ENCODE measurements around the gene CYB5A.

CYB5A gene

GRCh38 chr18:74276609-74277008, 15.2 kb downstream of the CYB5A start:
- DNase-seq (ENCODE audit: low read depth): no peak

- no peak for DNase-seq (ENCODE audit: low read depth)
These were observed 16.0 kb downstream of the CYB5A start for GRCh38 chr18:74275736-74276135.

GRCh38 chr18:74274700-74275099, 17.1 kb downstream of the CYB5A start:
- DNase-seq (ENCODE audit: low read depth): no peak

- no peak for DNase-seq (ENCODE audit: low read depth)
These were observed 18.4 kb downstream of the CYB5A start for GRCh38 chr18:74273394-74273793.

GRCh38 chr18:74271635-74272034, 20.1 kb downstream of the CYB5A start:
- no peak for DNase-seq (ENCODE audit: low read depth)

GRCh38 chr18:74268933-74269620, 22.7 kb downstream of the CYB5A start:
- DNase-seq (ENCODE audit: low read depth): no peak

GRCh38 chr18:74268175-74268574, 23.6 kb downstream of the CYB5A start:
- DNase-seq (ENCODE audit: low read depth): no peak

GRCh38 chr18:74266161-74266560, 25.6 kb downstream of the CYB5A start:
- no peak for DNase-seq (ENCODE audit: low read depth)

GRCh38 chr18:74265546-74266098, 26.1 kb downstream of the CYB5A start:
- DNase-seq (ENCODE audit: low read depth): no peak

GRCh38 chr18:74264303-74265020, 27.3 kb downstream of the CYB5A start:
- no peak for DNase-seq (ENCODE audit: low read depth)

GRCh38 chr18:74261053-74261713, 30.6 kb downstream of the CYB5A start:
- no peak for DNase-seq (ENCODE audit: low read depth)

GRCh38 chr18:74259347-74259746, 32.4 kb downstream of the CYB5A start:
- DNase-seq (ENCODE audit: low read depth): no peak

- no peak for DNase-seq (ENCODE audit: low read depth)
These were observed 34.7 kb downstream of the CYB5A start for GRCh38 chr18:74257083-74257482.

- DNase-seq (ENCODE audit: low read depth): no peak
These were observed 35.6 kb downstream of the CYB5A start for GRCh38 chr18:74256190-74256589.

- no peak for DNase-seq (ENCODE audit: low read depth)
These were observed 36.6 kb downstream of the CYB5A start for GRCh38 chr18:74255131-74255616.

- no peak for DNase-seq (ENCODE audit: low read depth)
These were observed 39.7 kb downstream of the CYB5A start for GRCh38 chr18:74252039-74252395.

GRCh38 chr18:74251297-74252038, 40.3 kb downstream of the CYB5A start:
- no peak for DNase-seq (ENCODE audit: low read depth)

- no peak for DNase-seq (ENCODE audit: low read depth)
These were observed 41.6 kb downstream of the CYB5A start for GRCh38 chr18:74250131-74250530.

GRCh38 chr18:74249181-74249968, 42.4 kb downstream of the CYB5A start:
- no peak for DNase-seq (ENCODE audit: low read depth)

GRCh38 chr18:74248595-74248994, 43.2 kb downstream of the CYB5A start:
- DNase-seq (ENCODE audit: low read depth): no peak

- no peak for DNase-seq (ENCODE audit: low read depth)
These were observed 43.6 kb downstream of the CYB5A start for GRCh38 chr18:74248189-74248588.
